Activated CD8-positive, alpha-beta memory T cell treated with anti-CD3 and anti-CD28 coated beads, Interleukin-2, amount 50 U/mL, for 24 hours (primary cell): ENCODE data around the gene PSMD5.

ENCODE experiments used
- DNase-seq: peaks from one replicate; pipeline ENCODE4 v3.0.0-alpha.2; 2020; ENCODE audit errors: extremely low read depth

PSMD5 gene

GRCh38 chr9:120875195-120875565 is 32.5 kb upstream of the PSMD5 start:
- no peak for DNase-seq

DNA sequence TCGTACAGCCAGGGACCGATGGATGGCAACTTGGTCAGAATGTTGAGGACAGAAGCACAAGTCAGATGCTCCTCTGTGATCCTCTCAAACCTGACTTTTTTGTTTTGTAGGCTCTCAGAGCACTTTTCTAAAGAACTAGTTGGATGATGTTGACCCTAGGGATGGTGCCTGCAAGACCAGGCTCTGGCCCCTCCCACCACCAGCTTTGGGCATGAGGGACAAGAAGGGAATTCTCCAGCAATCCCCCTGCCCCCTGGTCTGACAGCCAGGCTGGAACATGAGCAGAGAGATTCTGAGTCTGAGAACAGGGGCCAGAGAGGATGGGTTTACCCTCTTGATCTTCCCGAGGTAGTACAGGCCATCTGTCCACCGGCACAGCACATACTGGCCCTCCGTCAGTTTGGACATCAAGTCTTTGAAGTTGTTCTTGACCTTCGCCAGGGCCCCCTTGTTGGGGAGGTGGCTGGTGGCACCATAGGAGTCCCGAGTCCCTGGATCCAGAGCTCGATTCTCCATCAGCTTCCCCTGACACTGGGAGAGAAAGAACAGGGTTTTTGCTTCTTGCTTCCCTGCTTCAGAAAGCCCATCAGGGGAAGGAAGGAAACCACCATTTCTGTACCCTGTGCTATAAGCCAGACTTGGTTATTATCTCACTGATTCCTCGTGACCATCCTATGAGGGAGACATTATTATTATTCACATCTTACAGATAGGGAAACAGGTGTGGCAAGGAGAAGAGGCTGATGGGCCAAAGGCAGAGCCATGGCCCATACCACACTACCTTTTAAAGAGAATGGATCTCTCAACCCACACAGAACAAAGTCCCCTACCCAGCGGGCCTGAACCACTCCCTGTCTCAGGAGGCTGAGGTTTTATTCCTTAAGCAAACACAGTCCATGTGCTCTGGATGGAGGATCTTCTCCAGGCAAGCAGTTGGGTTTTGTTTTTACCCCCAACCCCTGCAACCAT is 31.8 kb upstream of the PSMD5 start:
- DNase-seq: no peak

- no peak for DNase-seq
Measured at GRCh38 chr9:120873512-120873911, 30.8 kb upstream of the PSMD5 start.

DNA sequence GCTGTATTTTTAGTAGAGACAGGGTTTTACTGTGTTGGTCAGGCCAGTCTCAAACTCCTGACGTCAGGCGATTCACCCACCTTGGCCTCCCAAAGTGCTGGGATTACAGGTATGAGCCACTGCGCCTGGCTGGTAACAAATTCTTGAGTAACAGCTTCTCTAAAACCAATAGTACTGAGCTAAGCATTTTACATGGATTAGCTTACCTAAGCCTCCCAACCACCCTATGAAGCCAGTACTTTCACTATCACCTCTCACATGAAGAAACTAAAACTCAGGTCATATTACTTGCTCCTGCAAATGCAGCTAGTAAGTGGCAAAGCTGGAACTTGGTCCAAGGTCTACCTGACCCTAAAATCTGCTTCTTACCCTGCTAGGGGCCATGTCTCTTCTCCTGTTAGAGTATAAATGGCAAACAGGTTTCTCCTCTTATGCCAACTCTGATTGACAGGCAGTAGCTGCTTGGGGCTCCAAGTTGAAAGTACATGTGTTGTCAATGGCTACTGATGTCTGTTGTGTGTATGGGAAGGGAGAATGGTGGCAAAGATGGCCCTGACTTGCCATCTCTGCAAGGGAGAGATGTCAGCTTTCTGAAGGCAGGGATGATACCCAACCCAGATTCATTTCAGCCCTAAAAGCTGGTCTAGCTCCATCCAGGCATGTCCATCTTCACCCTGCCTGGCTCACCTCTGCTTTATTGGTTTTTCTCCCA is 30.2 kb upstream of the PSMD5 start:
- no peak for DNase-seq

- DNase-seq: no peak
Measured at GRCh38 chr9:120870206-120870605, 27.5 kb upstream of the PSMD5 start.

DNA sequence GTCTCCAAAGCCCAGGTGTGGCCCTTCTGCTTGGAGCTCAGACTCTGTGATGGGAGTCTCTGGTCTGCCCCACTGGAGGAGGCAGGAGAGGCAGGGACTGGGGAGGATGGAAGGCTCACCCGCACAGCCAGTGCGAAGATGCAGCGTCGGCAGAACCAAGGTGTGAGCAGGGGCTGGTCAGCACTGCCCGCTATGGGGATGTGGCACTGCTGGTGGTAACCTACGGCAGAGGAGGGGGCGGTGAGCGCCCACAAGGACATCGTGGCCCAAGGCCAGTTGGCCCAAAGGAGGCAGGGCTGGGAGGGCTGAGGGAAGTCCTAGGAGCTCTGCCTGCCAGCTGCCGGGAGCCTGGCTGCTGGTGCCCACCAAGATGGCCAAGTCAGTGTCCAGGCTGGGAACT is 27.0 kb upstream of the PSMD5 start:
- DNase-seq: no peak

GRCh38 chr9:120869360-120869687 is 26.6 kb upstream of the PSMD5 start:
- no peak for DNase-seq

- peak; percentile 90 for DNase-seq
Measured at GRCh38 chr9:120868676-120869359, 26.1 kb upstream of the PSMD5 start.

- no peak for DNase-seq
Measured at GRCh38 chr9:120868339-120868675, 25.6 kb upstream of the PSMD5 start.

- no peak for DNase-seq
Measured at GRCh38 chr9:120867676-120868338, 25.1 kb upstream of the PSMD5 start.

DNA sequence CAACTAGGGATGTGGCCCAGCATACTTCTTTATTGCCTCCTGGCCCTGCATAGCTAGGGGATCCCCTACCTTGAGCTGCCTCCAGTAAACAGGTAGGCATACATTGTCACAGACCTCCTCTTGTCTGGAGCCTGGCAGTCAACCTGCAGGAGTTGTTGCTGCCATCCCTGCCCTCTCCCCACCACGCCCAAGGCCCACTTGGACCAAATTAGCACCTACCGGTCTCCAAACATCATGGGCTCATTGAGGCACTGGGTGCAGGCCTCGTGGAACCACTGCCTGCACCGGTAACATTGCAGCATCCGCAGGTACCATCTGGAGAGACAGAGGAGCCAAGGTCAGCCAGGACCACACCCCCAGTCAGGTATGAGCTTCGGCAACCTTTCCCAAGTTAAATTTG is 23.9 kb upstream of the PSMD5 start:
- DNase-seq: no peak

GRCh38 chr9:120865809-120866208 is 23.1 kb upstream of the PSMD5 start:
- no peak for DNase-seq

GRCh38 chr9:120865176-120865575 is 22.5 kb upstream of the PSMD5 start:
- DNase-seq: no peak

- DNase-seq: no peak
Measured at GRCh38 chr9:120864719-120865118, 22.0 kb upstream of the PSMD5 start.

DNA sequence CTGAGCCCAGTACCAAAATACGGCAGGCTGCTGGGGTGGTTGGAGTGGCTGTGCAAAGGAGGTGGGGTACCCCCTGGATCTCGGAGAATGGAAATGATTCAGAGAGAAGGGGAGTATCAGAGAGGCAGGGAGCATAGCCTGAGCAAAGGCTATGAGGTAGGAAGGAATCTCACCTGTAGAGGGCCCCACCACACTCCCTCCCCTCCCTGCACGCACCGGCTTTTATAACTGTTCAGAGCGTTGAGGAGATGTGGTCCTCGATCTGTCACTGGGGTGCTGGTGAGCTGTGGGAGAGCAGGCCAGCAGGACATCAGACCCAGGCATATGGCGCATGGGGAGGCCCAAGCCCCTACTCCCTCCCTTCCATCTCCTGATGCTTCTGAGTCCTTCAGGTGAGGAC is 21.1 kb upstream of the PSMD5 start:
- no peak for DNase-seq

GRCh38 chr9:120862452-120862851 is 19.7 kb upstream of the PSMD5 start:
- no peak for DNase-seq

GRCh38 chr9:120861935-120862334 is 19.2 kb upstream of the PSMD5 start:
- no peak for DNase-seq

DNA sequence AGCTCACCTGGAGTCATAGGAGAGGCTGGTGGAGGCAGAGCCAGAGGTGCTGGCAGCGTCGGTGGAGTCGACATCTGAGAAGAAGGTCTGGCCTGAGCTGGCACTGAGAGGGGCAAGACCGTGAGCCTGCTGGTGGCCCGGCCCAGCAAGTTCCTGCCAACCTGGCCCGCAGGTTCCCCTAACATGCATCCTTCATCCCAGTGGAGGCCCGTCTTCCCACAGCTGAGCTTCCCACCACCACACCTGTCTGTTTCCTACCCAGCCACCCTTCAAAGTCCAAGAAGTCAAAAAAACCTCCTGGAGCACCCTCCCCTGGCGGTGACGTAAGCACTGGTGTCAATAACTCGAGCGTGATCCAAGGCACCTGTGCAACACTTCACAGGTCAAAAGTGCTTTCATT is 17.4 kb upstream of the PSMD5 start:
- no peak for DNase-seq

DNA sequence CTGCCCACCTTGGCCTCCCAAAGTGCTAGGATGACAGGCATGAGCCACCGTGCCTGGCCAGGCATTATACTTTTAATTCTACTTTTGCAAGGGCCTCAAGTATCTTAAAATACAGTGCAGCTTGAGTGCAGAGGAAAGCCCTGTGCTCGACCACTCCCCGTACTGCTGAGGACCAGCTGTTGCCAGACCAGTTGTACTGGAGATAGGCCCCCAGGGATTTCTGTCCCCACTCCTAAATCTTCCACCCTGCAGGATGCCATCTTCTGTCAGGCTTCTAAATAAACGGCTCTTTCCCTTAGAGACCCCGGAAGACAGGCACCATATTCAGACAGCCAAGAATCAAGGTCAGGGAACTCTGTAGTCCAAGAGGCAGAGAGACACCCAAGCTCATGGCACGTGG is 16.6 kb upstream of the PSMD5 start:
- no peak for DNase-seq

- DNase-seq: no peak
Measured at GRCh38 chr9:120857902-120858301, 15.2 kb upstream of the PSMD5 start.

DNA sequence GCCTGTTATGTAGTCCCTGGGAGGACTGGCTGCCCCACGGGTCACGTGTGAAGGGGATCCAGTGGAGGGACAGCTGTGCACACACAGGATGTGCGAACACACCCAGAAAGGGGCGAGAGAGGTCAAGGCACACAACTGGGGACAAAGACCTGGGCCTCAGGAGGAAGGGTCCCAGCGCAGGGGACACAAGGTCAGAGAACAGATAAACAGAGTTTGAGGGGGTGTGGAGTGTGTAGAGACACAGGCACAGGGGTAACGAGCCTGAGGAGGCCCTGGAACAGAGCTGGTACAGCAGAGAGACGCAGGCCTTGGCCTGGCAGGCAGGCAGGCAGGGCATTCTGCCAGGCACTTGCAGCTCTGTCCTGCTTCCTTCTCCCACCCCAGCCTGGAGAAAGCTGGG is 14.8 kb upstream of the PSMD5 start:
- no peak for DNase-seq

- DNase-seq: no peak
Measured at GRCh38 chr9:120856700-120857099, 14.0 kb upstream of the PSMD5 start.
